Tibial artery (tissue), 4 donors: ENCODE results near the gene MTG1.
"Not testable (repeated sequence)": the region's sequence is repeated elsewhere in the genome, so short reads cannot be mapped to it uniquely, and the experiment has no call there.

Experiments used
- DNase-seq, 2 donors: peaks; one replicate each; pipeline ENCODE4 v3.0.0-alpha.2; 2019
- H3K27ac ChIP-seq, 2 donors: fragments of 200-600 bp; sonication (generic) in 1 of 2; 1 replicate in 1 of 2; 2 replicates in 1 of 2; pipeline ENCODE4 v1.5.1; 2018 to 2019; ENCODE audit warnings: mild to moderate bottlenecking in 1 of 2
- H3K27me3 ChIP-seq, 2 donors: fragments of 200-600 bp; sonication (generic) in 1 of 2; one replicate each; pipeline versions ENCODE4 v1.5.1 to v1.6.0; 2016 to 2019
- H3K36me3 ChIP-seq, 3 donors: fragments of 200-600 bp; sonication (generic) in 2 of 3; one replicate each; pipeline ENCODE4 v1.5.1; 2016 to 2019; ENCODE audit warnings: mild to moderate bottlenecking in 2 of 3
- H3K4me1 ChIP-seq, 4 donors: fragments of 200-600 bp; sonication (generic) in 2 of 4; 1 replicate in 3 of 4; 2 replicates in 1 of 4; pipeline ENCODE4 v1.5.1; 2016 to 2019
- H3K4me3 ChIP-seq, 2 donors: fragments of 200-600 bp; sonication (generic) in 1 of 2; 1 replicate in 1 of 2; 2 replicates in 1 of 2; pipeline ENCODE4 v1.5.1; 2018 to 2019; ENCODE audit warnings: mild to moderate bottlenecking in 2 of 2
- H3K9me3 ChIP-seq, 3 donors: fragments of 200-600 bp; sonication (generic) in 1 of 3; one replicate each; pipeline ENCODE4 v1.5.1; 2016 to 2019
- CTCF ChIP-seq, 2 experiments: fragments of 200-600 bp in 1 of 2; fragments of 450-650 bp in 1 of 2; IDR thresholded peaks; one replicate each; pipeline ENCODE4 v1.5.1; 2017 to 2019; ENCODE audit warnings: antibody characterized with exemption in 2 of 2, mild to moderate bottlenecking in 1 of 2, moderate library complexity in 1 of 2
- intact Hi-C: fragments of 100-400 bp; cut with DNase I; formaldehyde crosslinking; loops from one replicate; pipeline ENCODE4 v1.15.0; 2023; ENCODE audit warnings: low total_unique reads

MTG1 gene

GRCh38 chr10:133373174-133374090 is 20.5 kb upstream of the MTG1 start, which contains the start of gene ECHS1:
ECHS1 (minus strand) TSS chr10:133373354; CDS start chr10:133373333, 21 bp downstream.
- no peaks in the 10 kb centered on the region for H3K27me3 ChIP-seq
- intact Hi-C loops = no loop called here
- peak within 1 kb of the TSS; percentile 90 to 94 for H3K4me3 ChIP-seq
- peak within 1 kb of the TSS; percentile 81 to 86 for H3K27ac ChIP-seq
- peak; percentile 95 to 98 for DNase-seq
- no peak for TF ChIP-seq CTCF (IDR thresholded peaks at IDR 0.05)
- peaks cover 0 to 31% (median 19%) of the 10 kb centered on the region in 4 donors for H3K4me1 ChIP-seq
- peaks cover 18 to 30% (median 23%) of the 10 kb centered on the region in 3 donors for H3K36me3 ChIP-seq
- H3K9me3 ChIP-seq = no peaks in the 10 kb centered on the region

GRCh38 chr10:133375357-133376115 is 18.4 kb upstream of the MTG1 start:
- Histone ChIP-seq H3K27ac (no peak overlapping the region), H3K27me3 (no peaks in the 10 kb centered on the region), H3K36me3 (peaks cover 0 to 9% (median 2%) of the 10 kb centered on the region in 3 donors), H3K4me1 (peaks cover 0 to 40% (median 30%) of the 10 kb centered on the region in 4 donors), H3K9me3 (no peaks in the 10 kb centered on the region), H3K4me3 (no peak overlapping the region)
- intact Hi-C loops = loop anchor here (5.0 kb wide), 1 partner anchor 113 kb away; no protein-coding TSS in a partner anchor
- TF ChIP-seq CTCF (IDR thresholded peaks at IDR 0.05) = no peak
- DNase-seq = no peak

GRCh38 chr10:133376183-133376582 is 17.8 kb upstream of the MTG1 start:
- not testable (repeated sequence) for H3K9me3 ChIP-seq, H3K27me3 ChIP-seq, H3K27ac ChIP-seq, H3K4me3 ChIP-seq, H3K36me3 ChIP-seq, DNase-seq
- intact Hi-C loops = loop anchor here (5.0 kb wide), 1 partner anchor 114 kb away; no protein-coding TSS in a partner anchor
- H3K4me1 ChIP-seq = peaks cover 0 to 40% (median 30%) of the 10 kb centered on the region in 4 donors

GRCh38 chr10:133377025-133377817 is 16.7 kb upstream of the MTG1 start:
- no peak for DNase-seq
- H3K36me3 ChIP-seq = peaks cover 0 to under 1% (median 0%) of the 10 kb centered on the region in 3 donors
- no peaks in the 10 kb centered on the region for H3K27me3 ChIP-seq
- intact Hi-C loops = loop anchor here (5.0 kb wide), 1 partner anchor 115 kb away; no protein-coding TSS in a partner anchor
- H3K9me3 ChIP-seq = no peaks in the 10 kb centered on the region
- H3K4me3 ChIP-seq = peak overlapping the region; percentile 81 to 96
- peaks cover 0 to 33% (median 26%) of the 10 kb centered on the region in 4 donors for H3K4me1 ChIP-seq
- no peak for TF ChIP-seq CTCF (IDR thresholded peaks at IDR 0.05)
- H3K27ac ChIP-seq = peak overlapping the region; percentile 82 to 95

- no peak for TF ChIP-seq CTCF (IDR thresholded peaks at IDR 0.05)
- H3K4me3 ChIP-seq = peak overlapping the region; percentile 81 to 96
- peak overlapping the region; percentile 82 to 95 for H3K27ac ChIP-seq
- no peaks in the 10 kb centered on the region for H3K27me3 ChIP-seq
- H3K9me3 ChIP-seq = no peaks in the 10 kb centered on the region
- H3K36me3 ChIP-seq = peaks cover 0 to 3% (median 3%) of the 10 kb centered on the region in 3 donors
- intact Hi-C loops = loop anchor here (5.0 kb wide), 1 partner anchor 116 kb away; no protein-coding TSS in a partner anchor
- no peak for DNase-seq
- peaks cover 0 to 28% (median 21%) of the 10 kb centered on the region in 4 donors for H3K4me1 ChIP-seq
Observed at GRCh38 chr10:133377818-133378250, 16.1 kb upstream of the MTG1 start.
